Fibroblast of villous mesenchyme (primary cell): ENCODE measurements around the gene XRCC4. TPM values are rescaled to one million over a fixed set of nuclear protein-coding genes. Genes with fewer than 3 reads are reported as not detected.
A peak's percentile ranks its signal among the peaks of the same experiment; 100 is the strongest.

Experiments
- DNase-seq: peaks from one replicate; pipeline ENCODE4 v3.0.0-alpha.2; 2010; ENCODE audit warnings: low read depth
- H3K4me3 ChIP-seq: 2 replicates; pipeline ENCODE4 v1.5.1; 2011; ENCODE audit warnings: low read depth, mild to moderate bottlenecking, low read length
- total RNA-seq: library from RNA; depleted of rRNA; stranded (reverse); fragments of >200 nt; gene quantifications from 2 replicates; pipeline ENCODE4 v1.2.3, GENCODE V29; 2012
- TF ChIP-seq, protein P1 (sequence below): IDR thresholded peaks from 2 replicates; pipeline ENCODE4 v1.5.1; 2012; ENCODE audit warnings: low read depth, mild to moderate bottlenecking, low read length; ENCODE audit not compliant: insufficient read depth

Gene XRCC4
- total RNA-seq, 1 donor, result 13.0 TPM

DNA sequence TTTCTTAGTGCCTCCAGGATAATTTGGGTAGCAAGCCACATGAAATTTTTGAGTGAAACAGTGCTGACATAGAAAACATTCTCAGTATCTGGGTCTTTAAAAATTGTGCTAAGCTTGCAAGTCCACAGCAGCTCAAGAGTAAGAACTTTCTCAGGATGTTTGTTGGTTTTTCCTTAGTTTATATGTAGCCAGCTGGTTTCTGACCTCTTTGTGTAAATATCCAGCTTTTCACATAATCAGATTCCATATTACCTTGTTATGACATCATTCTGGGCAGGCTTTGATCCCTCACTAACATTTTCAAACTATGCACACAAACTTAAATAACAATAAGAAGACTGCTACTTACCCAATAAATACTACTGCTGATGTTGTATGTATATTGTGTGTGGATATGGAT, 311.3 kb downstream of the XRCC4 start:
- DNase-seq, result peak; percentile 93
- no peak overlapping the region for H3K4me3 ChIP-seq
- TF ChIP-seq, protein P1, sequence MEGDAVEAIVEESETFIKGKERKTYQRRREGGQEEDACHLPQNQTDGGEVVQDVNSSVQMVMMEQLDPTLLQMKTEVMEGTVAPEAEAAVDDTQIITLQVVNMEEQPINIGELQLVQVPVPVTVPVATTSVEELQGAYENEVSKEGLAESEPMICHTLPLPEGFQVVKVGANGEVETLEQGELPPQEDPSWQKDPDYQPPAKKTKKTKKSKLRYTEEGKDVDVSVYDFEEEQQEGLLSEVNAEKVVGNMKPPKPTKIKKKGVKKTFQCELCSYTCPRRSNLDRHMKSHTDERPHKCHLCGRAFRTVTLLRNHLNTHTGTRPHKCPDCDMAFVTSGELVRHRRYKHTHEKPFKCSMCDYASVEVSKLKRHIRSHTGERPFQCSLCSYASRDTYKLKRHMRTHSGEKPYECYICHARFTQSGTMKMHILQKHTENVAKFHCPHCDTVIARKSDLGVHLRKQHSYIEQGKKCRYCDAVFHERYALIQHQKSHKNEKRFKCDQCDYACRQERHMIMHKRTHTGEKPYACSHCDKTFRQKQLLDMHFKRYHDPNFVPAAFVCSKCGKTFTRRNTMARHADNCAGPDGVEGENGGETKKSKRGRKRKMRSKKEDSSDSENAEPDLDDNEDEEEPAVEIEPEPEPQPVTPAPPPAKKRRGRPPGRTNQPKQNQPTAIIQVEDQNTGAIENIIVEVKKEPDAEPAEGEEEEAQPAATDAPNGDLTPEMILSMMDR, result no peak

DNA sequence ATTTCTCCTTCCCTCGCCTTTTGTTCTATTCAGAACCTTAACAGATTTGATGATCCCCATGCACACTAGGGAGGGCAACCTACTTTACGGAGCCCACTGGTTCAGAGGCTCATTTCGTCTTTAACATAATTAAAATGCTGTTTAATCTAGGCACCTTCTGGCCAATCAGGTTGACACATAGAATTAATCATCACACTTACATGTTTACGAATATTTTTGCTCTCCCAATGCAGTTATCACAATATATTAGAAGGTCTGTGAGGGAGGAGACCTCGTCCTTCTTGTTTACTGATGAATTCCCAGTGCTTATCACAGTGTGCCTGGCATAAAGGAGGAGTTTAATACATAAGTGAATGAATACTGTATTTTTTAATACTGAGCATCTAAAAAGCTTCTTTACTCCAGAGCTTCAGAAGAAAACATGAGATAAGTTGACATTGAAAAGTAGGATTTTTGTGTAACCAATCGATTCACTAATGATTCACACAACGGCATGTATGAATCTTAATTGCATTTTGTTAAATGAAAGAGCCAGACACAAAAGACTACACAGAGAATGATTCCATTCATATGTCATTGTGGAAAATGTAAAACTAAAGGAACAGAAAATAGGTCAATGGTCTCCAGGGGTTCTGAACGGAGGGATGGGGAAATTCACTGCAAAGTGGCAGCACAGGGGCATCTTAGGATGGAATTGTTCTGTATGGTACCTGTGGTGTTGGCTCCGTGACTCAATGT, 315.6 kb downstream of the XRCC4 start:
- DNase-seq, result no peak
- TF ChIP-seq, protein P1, result no peak

DNA sequence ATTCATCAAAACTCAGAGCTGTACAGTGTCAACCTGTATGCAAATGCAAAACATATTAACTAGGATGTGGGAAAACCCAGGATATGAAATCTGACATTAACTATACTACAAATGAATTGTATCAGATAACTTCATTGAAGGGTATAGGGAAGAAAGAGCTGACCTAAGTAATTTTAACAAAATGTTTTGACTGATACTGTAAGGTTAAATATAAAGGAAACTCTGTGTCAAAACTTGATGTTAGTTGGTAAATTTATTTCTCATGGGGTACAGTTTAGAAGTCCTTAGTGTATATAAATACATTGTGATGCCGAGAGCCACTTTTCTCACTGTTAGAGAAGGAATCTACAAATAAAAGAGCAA, 316.1 kb downstream of the XRCC4 start:
- TF ChIP-seq, protein P1, result no peak
- no peak for DNase-seq
- H3K4me3 ChIP-seq, result no peak overlapping the region

More for the DNA sequence above, 315.6 kb downstream of the XRCC4 start:
- H3K4me3 ChIP-seq, result no peak overlapping the region

DNA sequence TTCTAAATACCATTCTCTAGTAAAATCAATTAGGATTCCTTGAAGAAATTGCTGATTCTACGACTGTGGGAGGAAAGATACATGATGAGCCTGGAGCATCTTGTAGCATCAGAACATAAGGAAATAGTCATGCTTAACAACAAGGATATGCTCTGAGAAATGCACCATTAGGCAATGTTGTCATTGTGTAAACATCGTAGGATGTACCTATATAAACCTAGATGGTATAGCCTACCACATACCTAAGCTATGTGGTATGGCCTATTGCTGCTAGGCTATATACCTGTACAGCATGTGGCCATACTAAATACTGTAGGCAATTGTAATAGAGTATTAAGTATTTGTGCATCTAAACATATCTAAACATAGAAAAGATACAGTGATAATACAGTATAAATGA, 316.8 kb downstream of the XRCC4 start:
- no peak overlapping the region for H3K4me3 ChIP-seq
- DNase-seq, result no peak
- TF ChIP-seq, protein P1, result no peak

DNA sequence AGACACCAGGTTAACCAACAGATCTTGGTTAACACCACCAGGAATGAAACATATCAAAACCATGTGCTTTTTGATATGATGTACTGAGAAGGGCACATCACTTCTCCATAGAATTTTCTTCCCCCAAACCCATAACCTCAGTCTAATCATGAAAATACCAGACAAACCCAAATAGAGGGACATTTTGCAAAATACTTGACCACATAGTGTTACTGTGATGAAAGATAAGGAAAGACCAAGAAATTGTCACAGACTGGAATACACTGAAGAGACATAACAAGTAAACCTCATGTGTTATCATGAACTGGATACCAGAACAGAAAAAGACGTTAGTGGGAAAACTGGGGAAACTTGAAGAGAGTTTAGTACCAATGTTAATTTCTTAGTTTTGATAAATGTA, 319.3 kb downstream of the XRCC4 start:
- no peak for DNase-seq
- no peak overlapping the region for H3K4me3 ChIP-seq
- TF ChIP-seq, protein P1, result no peak

DNA sequence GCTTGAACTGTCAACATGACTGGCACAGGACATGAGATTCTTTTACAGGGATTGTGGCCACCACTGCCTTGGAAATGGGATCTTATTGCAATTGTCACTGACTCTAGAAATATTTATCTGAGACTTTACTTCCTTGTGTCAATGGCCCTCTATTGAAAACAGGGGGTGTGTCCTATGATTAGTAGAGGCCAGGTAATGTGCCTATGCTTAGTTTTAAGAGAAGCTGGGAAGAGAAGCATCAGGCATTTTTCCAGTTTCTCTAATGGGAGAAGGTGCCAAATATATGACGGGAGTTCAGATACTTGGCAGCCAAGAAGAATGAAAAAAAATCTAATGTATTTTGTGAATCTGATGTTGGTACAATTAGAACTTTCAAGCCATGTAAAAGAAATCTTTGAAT, 320.3 kb downstream of the XRCC4 start:
- no peak overlapping the region for H3K4me3 ChIP-seq
- no peak for DNase-seq
- TF ChIP-seq, protein P1, result no peak

DNA sequence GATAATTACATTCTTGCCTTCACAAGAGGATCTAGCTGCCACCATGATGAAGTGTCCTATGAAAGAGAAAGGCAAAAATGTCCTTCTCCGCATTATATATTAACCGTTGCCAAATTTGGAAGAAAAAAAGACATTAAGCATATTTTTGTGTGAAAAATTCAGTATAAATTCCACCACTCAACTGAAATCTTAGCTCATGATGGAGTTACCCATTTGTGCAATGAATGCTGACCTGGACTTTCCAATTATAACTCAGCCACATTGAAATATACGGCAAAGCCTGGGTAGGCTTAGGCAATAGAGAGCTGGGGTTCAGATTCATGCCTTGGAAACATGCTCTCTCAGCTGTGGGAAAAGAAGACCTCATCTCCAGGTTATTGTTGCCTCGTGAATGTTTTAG, 322.9 kb downstream of the XRCC4 start:
- TF ChIP-seq, protein P1, result no peak
- H3K4me3 ChIP-seq, result no peak overlapping the region
- DNase-seq, result no peak
